SK-N-SH treated with all-trans-retinoic acid at 6 μM for 48 hours (cell line): Measurements from ENCODE around the gene NFIX.

Experiments
- ATAC-seq: fragments of 200-7000 bp; cut with Tn5 transposase; 3 replicates; pipeline ENCODE4 v1.9.1; 2020; ENCODE audit warnings: mild to moderate bottlenecking, moderate library complexity
- ARNTL ChIP-seq: fragments of 450-650 bp; formaldehyde crosslinking; IDR thresholded peaks from 2 replicates; pipeline ENCODE4 v1.5.0; 2020; ENCODE audit warnings: low read depth, mild to moderate bottlenecking, moderate library complexity, borderline replicate concordance
- BACH2 ChIP-seq: fragments of 250-450 bp; sonication (Bioruptor Pico); IDR thresholded peaks from 2 replicates; pipeline ENCODE4 v1.9.0; 2021; ENCODE audit warnings: mild to moderate bottlenecking, borderline replicate concordance
- CREB5 ChIP-seq: fragments of 250-450 bp; sonication (Bioruptor Pico); IDR thresholded peaks from 2 replicates; pipeline ENCODE4 v1.5.1; 2020; ENCODE audit warnings: low read depth, mild to moderate bottlenecking, moderate library complexity
- CSRNP3 ChIP-seq: fragments of 250-450 bp; sonication (Bioruptor Pico); IDR thresholded peaks from 2 replicates; pipeline ENCODE4 v1.5.1; 2021; ENCODE audit warnings: mild to moderate bottlenecking, moderate library complexity
- ESRRG ChIP-seq: fragments of 250-450 bp; sonication (Bioruptor Pico); IDR thresholded peaks from 2 replicates; pipeline ENCODE4 v1.6.1; 2021; ENCODE audit warnings: mild to moderate bottlenecking
- PATZ1 ChIP-seq: fragments of 250-450 bp; sonication (Bioruptor Pico); IDR thresholded peaks from 2 replicates; pipeline ENCODE4 v1.8.0; 2020; ENCODE audit warnings: mild to moderate bottlenecking, moderate library complexity, borderline replicate concordance
- POU6F1 ChIP-seq: fragments of 250-450 bp; sonication (Bioruptor Pico); IDR thresholded peaks from 2 replicates; pipeline ENCODE4 v1.8.0; 2021; ENCODE audit warnings: low read depth, mild to moderate bottlenecking, moderate library complexity, borderline replicate concordance
- PPARA ChIP-seq: fragments of 250-450 bp; sonication (Bioruptor Pico); IDR thresholded peaks from 2 replicates; pipeline ENCODE4 v1.5.0; 2020; ENCODE audit warnings: mild to moderate bottlenecking, borderline replicate concordance
- RARB ChIP-seq: fragments of 250-450 bp; sonication (Bioruptor Pico); IDR thresholded peaks from 2 replicates; pipeline ENCODE4 v1.8.0; 2021; ENCODE audit warnings: mild to moderate bottlenecking, moderate library complexity
- TOX ChIP-seq: fragments of 250-450 bp; sonication (Bioruptor Pico); IDR thresholded peaks from 2 replicates; pipeline ENCODE4 v1.8.0; 2021; ENCODE audit warnings: mild to moderate bottlenecking, moderate library complexity, borderline replicate concordance
- TSHZ2 ChIP-seq: fragments of 250-450 bp; sonication (Bioruptor Pico); IDR thresholded peaks from 2 replicates; pipeline ENCODE4 v1.5.0; 2020; ENCODE audit warnings: mild to moderate bottlenecking, moderate library complexity
- ZC3H10 ChIP-seq: fragments of 250-450 bp; sonication (Bioruptor Pico); IDR thresholded peaks from 2 replicates; pipeline ENCODE4 v1.5.1; 2021; ENCODE audit warnings: mild to moderate bottlenecking, moderate library complexity
- ZFP3 ChIP-seq: fragments of 250-450 bp; sonication (Bioruptor Pico); IDR thresholded peaks from 2 replicates; pipeline ENCODE4 v1.5.0; 2020; ENCODE audit warnings: mild to moderate bottlenecking, moderate library complexity
- ZNF565 ChIP-seq: fragments of 450-650 bp; formaldehyde crosslinking; conservative IDR thresholded peaks from 2 replicates; pipeline ENCODE4 v1.5.0; 2020; ENCODE audit warnings: low read depth, mild to moderate bottlenecking, moderate library complexity
- ZNF70 ChIP-seq: fragments of 450-650 bp; formaldehyde crosslinking; IDR thresholded peaks from 2 replicates; pipeline ENCODE4 v1.5.0; 2020; ENCODE audit warnings: mild to moderate bottlenecking, moderate library complexity

NFIX gene

GRCh38 chr19:13130886-13131490 is 135.7 kb downstream of the NFIX start:
- no peak for ATAC-seq
- TF ChIP-seq CREB5 = no peak
- TF ChIP-seq TOX (CRISPR knock-in tag) = no peak
- no peak for TF ChIP-seq POU6F1
- no peak for TF ChIP-seq CSRNP3
- TF ChIP-seq ESRRG (CRISPR knock-in tag) = no peak
- TF ChIP-seq PATZ1 (CRISPR knock-in tag) = no peak
- TF ChIP-seq ZFP3 (CRISPR knock-in tag) = no peak
- TF ChIP-seq ZNF70 (CRISPR knock-in tag) = no peak

- TF ChIP-seq POU6F1 (no peak), TSHZ2 (CRISPR knock-in tag) (no peak), PPARA (CRISPR knock-in tag) (no peak), ARNTL (CRISPR knock-in tag) (no peak)
- peak; percentile 78 for ATAC-seq
Measured at GRCh38 chr19:13132471-13133180, 137.4 kb downstream of the NFIX start.

- TF ChIP-seq BACH2 (CRISPR knock-in tag) = no peak
- no peak for TF ChIP-seq ZNF565 (CRISPR knock-in tag)
- TF ChIP-seq ARNTL (CRISPR knock-in tag) = no peak
- TF ChIP-seq ZC3H10 (CRISPR knock-in tag) = no peak
- TF ChIP-seq RARB (CRISPR knock-in tag) = no peak
- ATAC-seq = no peak
Measured at GRCh38 chr19:13133241-13133870, 138.1 kb downstream of the NFIX start.
